Daoy (cell line): Measurements from ENCODE around the gene ORAI1. TPM values are rescaled to one million over a fixed set of nuclear protein-coding genes. Genes with fewer than 3 reads are reported as not detected.
"Not testable (repeated sequence)": the region's sequence is repeated elsewhere in the genome, so short reads cannot be mapped to it uniquely, and the experiment has no call there.

ENCODE experiments used
- DNase-seq: peaks from one replicate; pipeline ENCODE4 v3.0.0-alpha.2; 2015; ENCODE audit warnings: low read depth
- total RNA-seq: library from RNA; depleted of rRNA; stranded (reverse); fragments of >200 nt; shearing (Covaris generic); gene quantifications from 2 replicates; pipeline ENCODE4 v1.2.3, GENCODE V29; 2014; rRNA removed

ORAI1 gene
- 4.4 and 4.5 TPM in 2 replicates for total RNA-seq

- DNase-seq, result peak; percentile 98
These were observed at the start of gene ORAI1 for GRCh38 chr12:121626087-121626852. TSS of gene ORAI1 (plus strand) at chr12:121626530.

DNA sequence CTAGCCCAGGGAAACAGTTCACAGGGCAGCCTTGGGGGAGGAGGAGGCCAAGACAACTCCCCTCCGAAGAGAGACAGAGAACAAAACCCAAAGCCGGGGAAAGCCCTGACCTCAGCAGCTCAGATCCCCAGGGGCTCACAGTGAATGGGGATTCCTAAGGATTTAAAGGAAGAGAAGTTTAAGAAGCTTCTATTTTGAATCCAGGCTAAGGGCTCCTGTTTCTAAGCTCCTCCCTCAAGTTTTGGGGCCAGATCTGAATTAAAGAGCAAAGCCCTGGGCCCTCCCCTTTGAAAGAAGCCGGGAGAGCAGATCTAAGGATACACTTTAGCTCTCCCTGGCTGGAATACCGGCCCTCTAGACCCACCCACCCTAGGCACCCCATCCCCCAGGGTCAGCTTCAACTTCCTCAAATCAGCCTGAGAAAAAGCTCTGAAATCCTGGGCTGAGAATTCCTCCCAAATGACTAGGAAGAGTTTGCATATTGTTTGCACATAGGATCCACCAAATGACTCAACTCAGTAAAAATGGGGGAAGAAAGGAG, 49.4 kb upstream of the ORAI1 start:
- peak; percentile 72 for DNase-seq

DNA sequence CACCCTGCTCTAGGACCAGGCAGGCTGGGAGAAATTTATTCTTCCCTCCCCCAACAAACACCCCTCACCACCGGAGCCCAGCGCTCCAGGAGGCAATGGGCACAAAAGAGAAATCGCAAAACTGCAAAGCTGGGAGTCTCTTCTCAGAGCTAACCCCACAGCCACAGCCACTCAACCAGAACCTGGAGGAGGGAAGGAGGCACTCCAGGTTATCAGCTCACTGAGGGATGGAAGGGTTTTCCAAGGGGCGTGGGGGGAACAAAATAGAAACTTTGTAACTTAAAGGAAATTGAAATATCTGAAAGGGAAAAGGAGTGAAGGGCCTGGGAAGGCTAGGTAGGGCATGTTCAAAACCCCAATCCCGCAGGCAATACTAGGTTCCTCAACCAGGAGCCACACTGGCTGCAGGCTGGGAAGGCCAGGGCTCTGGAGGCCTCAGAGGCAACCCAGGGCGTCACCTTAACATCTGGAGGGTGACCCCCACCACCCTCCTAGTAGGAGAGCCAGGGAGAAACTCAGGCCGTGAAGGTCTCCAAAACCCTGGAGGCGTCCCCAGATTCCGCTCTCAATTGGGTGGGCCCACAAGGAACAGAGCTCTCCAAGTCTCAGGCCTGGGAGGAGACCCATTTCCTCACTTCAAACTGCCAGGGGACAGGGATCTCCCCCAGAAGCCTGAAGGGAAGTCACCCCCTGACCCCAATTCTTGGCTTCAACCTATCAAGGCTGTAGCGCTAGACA, 48.7 kb upstream of the ORAI1 start:
- DNase-seq, result peak; percentile 37

- DNase-seq, result no peak
These were observed 47.8 kb upstream of the ORAI1 start for GRCh38 chr12:121578230-121579189.

GRCh38 chr12:121579190-121579791, 47.0 kb upstream of the ORAI1 start:
- peak; percentile 41 for DNase-seq

GRCh38 chr12:121579981-121580868, 46.1 kb upstream of the ORAI1 start:
- DNase-seq, result peak; percentile 76

DNA sequence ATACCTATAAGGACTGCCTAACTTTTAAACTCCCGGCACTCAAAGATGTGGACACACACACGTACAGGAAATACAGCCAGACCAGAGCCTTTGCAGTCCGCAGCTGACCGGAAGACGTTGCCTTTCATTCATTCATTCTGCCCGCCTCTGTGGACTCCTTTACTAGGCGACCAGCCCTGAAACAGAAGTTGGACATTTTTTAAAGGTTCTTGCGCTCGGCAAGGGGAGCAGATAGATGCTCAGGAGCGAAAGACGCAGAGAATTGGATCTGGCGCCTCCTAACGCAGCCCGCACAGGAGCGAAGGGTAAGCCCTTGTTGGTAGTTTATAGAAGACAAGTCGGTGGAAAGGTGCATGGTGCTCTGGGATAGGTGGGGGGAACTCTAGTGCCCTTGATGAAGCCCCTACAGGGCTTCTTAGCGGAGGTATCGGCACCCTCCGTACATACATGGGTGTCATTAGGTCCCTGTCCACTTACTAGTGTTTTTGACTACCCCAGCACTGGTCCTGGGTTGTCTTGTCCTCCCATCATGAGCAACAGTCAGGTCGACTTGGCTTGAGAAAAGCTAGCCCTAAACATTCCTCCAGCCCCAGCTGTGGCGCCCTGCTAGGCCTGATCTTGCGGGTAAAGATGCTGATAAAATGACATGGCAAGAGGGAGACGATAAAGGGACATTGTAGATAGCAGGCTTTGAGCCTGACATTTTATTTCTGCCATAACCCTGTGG, 45.2 kb upstream of the ORAI1 start, which contains the start of gene KDM2B:
Gene KDM2B (minus strand): TSS at position 65 of the 727 bp plus-strand sequence. CDS start 112 bp downstream, outside the sequence.
- peak; percentile 41 for DNase-seq

- DNase-seq, result peak; percentile 52
These were observed 44.5 kb upstream of the ORAI1 start for GRCh38 chr12:121581686-121582429.

- peak; percentile 33 for DNase-seq
These were observed 43.6 kb upstream of the ORAI1 start for GRCh38 chr12:121582583-121583333.

DNA sequence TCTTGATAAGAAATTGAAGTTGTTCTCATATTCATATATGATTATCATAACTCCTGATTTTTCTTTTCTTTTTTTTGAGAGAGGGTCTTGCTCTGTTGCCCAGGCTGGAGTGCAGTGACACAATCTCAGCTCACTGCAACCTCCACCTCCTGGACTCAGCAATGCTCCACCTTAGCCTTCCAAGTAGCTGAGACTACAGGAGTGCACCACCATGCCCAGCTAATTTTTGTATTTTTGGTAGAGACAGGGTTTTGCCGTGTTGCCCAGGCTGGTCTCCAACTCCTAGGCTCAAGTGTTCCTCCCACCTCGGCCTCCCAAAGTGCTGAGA, 43.0 kb upstream of the ORAI1 start:
- DNase-seq, result not testable (repeated sequence)

- not testable (repeated sequence) for DNase-seq
These were observed 41.4 kb upstream of the ORAI1 start for GRCh38 chr12:121584885-121585284.

GRCh38 chr12:121590476-121591143, 35.7 kb upstream of the ORAI1 start:
- DNase-seq, result peak; percentile 64

- no peak for DNase-seq
These were observed 34.0 kb upstream of the ORAI1 start for GRCh38 chr12:121592320-121592719.

- DNase-seq, result no peak
These were observed 30.8 kb upstream of the ORAI1 start for GRCh38 chr12:121595520-121595919.

DNA sequence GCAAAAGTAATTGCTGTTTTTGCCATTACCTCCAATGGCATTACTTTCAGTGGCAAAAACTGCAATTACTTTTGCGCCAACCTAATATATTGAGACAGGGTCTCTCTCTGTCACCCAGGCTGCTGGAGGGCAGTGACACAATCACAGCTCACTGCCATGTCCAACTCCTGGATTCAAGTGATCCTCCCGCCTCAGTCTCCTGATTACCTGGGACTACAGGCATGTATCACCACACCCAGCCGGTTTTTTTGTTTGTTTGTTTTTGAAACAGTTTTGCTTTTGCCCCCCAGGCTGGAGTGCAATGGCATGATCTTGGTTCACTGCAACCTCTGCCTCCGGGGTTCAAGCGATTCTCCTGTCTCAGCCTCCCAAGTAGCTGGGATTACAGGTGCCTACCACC, 29.8 kb upstream of the ORAI1 start:
- DNase-seq, result no peak

DNA sequence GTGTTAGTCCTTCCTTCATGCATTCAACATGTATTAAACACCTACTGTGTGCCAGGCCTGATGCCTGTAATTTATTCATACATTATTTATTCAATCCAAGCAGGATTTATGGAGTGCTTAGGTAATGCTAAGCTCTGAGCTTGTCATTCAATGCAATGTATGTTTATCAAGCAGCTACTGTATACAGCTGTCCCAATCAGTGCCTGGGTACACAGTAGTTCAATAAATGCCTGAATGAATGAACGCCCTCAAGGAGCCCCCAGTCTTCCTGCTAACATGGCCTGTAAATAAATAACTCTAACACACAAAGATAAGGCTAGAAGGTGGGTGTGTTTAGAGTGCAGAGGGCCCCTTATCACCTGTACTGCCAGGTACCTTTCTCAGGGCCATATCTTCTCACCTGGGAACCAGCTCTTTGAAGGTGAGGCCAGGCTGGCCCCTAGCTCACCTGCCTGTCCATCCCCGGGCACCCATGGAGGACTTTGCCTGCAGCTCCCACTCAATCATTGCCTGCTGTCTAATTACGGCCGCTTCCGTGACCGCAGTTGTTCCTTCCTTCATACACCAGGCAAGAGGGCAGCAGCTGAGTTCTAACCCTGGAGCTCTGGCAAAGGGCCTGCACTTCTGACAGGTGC, 25.5 kb upstream of the ORAI1 start:
- DNase-seq, result no peak

DNA sequence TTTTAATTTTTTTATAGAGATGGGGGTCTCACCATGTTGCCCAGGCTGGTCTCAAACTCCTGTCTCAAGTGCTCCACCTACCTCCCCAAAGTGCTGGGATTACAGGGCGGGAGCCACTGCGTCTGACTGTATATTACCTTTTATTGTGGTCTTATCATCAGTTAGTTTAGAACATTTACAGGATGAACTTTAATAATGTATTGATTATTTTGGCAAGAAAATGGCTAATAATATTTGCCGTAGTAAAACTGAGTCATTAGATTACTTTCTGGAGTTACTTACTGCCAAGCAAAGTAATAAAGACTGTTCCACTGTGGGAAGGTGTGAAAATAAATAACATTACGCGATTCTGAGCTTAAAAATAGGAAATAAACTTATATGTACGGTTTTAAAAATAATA, 23.6 kb upstream of the ORAI1 start:
- DNase-seq, result no peak
